DND-41 (cell line): ENCODE data around the gene GJD2.

Source experiments
- ATAC-seq: fragments of 200-7000 bp; cut with Tn5 transposase; 3 replicates; pipeline ENCODE4 v1.9.1; 2021; ENCODE audit warnings: low read depth; ENCODE audit not compliant: insufficient read depth
- DNase-seq: peaks from one replicate; pipeline ENCODE4 v3.0.0-alpha.2; 2020
- H2AFZ ChIP-seq: 2 replicates; pipeline ENCODE4 v1.6.0; 2012; ENCODE audit warnings: low read depth, low read length
- H3K27ac ChIP-seq: 2 replicates; pipeline ENCODE4 v1.5.1; 2012; ENCODE audit warnings: low read length, inconsistent platforms
- H3K27me3 ChIP-seq: fragments of 200-600 bp; sonication (generic); 2 replicates; pipeline ENCODE4 v1.6.0; 2012; ENCODE audit warnings: low read length, mild to moderate bottlenecking, inconsistent platforms; ENCODE audit not compliant: insufficient read depth, poor library complexity
- H3K36me3 ChIP-seq: 2 replicates; pipeline ENCODE4 v1.5.1; 2012; ENCODE audit warnings: low read length, inconsistent platforms; ENCODE audit not compliant: insufficient read depth
- H3K4me1 ChIP-seq: 2 replicates; pipeline ENCODE4 v1.5.1; 2012; ENCODE audit warnings: mild to moderate bottlenecking, low read length; ENCODE audit not compliant: insufficient read depth
- H3K4me2 ChIP-seq: 2 replicates; pipeline ENCODE4 v1.6.0; 2012; ENCODE audit warnings: mild to moderate bottlenecking, moderate library complexity, low read length, inconsistent platforms; ENCODE audit not compliant: insufficient read depth
- H3K4me3 ChIP-seq, 2 experiments: fragments of 200-600 bp in 1 of 2; shearing (Covaris generic) in 1 of 2; 2 replicates each; pipeline ENCODE4 v1.5.1; 2012 to 2016; ENCODE audit warnings: inconsistent platforms in 2 of 2, low read length in 2 of 2, mild to moderate bottlenecking in 2 of 2, low read depth in 1 of 2, moderate library complexity in 1 of 2
- H3K79me2 ChIP-seq: 2 replicates; pipeline ENCODE4 v1.6.0; 2012; ENCODE audit warnings: low read length, inconsistent platforms; ENCODE audit not compliant: insufficient read depth
- H3K9ac ChIP-seq: 2 replicates; pipeline ENCODE4 v1.6.0; 2012; ENCODE audit warnings: low read depth, mild to moderate bottlenecking, inconsistent platforms, low read length, moderate library complexity
- H3K9me3 ChIP-seq: 2 replicates; pipeline ENCODE4 v1.5.1; 2012; ENCODE audit warnings: low read length, moderate library complexity, mild to moderate bottlenecking, inconsistent platforms; ENCODE audit not compliant: insufficient read depth, severe bottlenecking
- H4K20me1 ChIP-seq: 2 replicates; pipeline ENCODE4 v1.6.0; 2012; ENCODE audit warnings: low read length; ENCODE audit not compliant: insufficient read depth
- EZH2 ChIP-seq: IDR thresholded peaks from 3 replicates; pipeline ENCODE4 v1.6.1; 2012; ENCODE audit warnings: borderline replicate concordance, low read depth, mild to moderate bottlenecking, moderate library complexity, low read length, inconsistent platforms; ENCODE audit not compliant: severe bottlenecking
- TF ChIP-seq, protein P1 (sequence below): IDR thresholded peaks from 2 replicates; pipeline ENCODE4 v1.5.1; 2012; ENCODE audit warnings: borderline replicate concordance, low read length, moderate library complexity, mild to moderate bottlenecking; ENCODE audit not compliant: poor library complexity, severe bottlenecking; ENCODE audit errors: extremely low read depth

GJD2 gene

DNA sequence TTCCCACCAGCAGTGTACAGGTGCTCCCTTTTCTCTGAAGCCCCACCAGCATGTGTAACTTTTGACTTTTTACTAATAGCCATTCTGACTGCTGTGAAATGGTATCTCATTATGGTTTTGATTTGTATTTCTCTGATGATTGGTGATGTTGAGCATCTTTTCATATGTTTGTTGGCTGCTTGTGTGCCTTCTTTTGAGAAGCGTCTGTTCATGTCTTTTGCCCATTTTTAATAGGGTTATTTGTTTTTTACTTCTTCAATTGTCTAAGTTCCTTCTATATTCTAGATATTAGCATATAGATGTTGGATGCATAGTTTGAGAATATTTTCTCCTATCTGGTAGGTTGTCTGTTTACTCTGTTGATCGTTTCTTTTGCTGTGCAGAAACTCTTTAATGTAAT, 25.9 kb upstream of the GJD2 start:
- TF ChIP-seq, protein P1, sequence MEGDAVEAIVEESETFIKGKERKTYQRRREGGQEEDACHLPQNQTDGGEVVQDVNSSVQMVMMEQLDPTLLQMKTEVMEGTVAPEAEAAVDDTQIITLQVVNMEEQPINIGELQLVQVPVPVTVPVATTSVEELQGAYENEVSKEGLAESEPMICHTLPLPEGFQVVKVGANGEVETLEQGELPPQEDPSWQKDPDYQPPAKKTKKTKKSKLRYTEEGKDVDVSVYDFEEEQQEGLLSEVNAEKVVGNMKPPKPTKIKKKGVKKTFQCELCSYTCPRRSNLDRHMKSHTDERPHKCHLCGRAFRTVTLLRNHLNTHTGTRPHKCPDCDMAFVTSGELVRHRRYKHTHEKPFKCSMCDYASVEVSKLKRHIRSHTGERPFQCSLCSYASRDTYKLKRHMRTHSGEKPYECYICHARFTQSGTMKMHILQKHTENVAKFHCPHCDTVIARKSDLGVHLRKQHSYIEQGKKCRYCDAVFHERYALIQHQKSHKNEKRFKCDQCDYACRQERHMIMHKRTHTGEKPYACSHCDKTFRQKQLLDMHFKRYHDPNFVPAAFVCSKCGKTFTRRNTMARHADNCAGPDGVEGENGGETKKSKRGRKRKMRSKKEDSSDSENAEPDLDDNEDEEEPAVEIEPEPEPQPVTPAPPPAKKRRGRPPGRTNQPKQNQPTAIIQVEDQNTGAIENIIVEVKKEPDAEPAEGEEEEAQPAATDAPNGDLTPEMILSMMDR, result no peak
- TF ChIP-seq EZH2, result no peak
- ATAC-seq (no peak), DNase-seq (no peak)
- H2AFZ ChIP-seq, result no peak overlapping the region
- H3K4me1 ChIP-seq, result no peaks in the 10 kb centered on the region
- H3K36me3 ChIP-seq, result no peaks in the 10 kb centered on the region
- no peak overlapping the region for H3K4me3 ChIP-seq
- no peak overlapping the region for H3K4me2 ChIP-seq
- no peaks in the 10 kb centered on the region for H3K79me2 ChIP-seq
- no peaks in the 10 kb centered on the region for H3K27me3 ChIP-seq
- H3K9me3 ChIP-seq, result no peaks in the 10 kb centered on the region
- H3K27ac ChIP-seq, result no peak overlapping the region
- no peaks in the 10 kb centered on the region for H4K20me1 ChIP-seq
- no peak overlapping the region for H3K9ac ChIP-seq

DNA sequence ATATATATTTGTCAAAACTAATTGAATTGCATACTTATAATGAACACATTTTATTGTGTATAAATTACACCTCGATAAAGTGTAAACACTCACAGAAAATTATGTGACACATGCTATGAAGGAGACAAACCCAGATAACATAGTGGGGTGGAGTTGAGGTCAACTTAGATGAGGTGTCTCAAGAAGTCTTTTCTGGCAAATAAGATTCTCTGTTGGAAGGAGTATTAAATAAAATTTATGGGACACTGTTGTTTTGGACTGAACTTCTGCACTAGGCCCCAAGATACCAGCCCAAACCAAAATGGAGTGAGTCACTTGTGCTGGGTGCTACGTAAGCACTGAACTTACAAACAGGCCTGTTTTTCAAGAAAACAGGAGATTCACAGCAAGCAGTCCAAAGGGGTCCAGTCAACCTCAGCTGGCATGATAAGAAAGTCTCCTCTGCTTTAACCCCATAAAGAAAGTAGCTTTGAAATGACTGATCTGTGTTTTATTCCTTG, 21.9 kb upstream of the GJD2 start:
- no peak for ATAC-seq

DNA sequence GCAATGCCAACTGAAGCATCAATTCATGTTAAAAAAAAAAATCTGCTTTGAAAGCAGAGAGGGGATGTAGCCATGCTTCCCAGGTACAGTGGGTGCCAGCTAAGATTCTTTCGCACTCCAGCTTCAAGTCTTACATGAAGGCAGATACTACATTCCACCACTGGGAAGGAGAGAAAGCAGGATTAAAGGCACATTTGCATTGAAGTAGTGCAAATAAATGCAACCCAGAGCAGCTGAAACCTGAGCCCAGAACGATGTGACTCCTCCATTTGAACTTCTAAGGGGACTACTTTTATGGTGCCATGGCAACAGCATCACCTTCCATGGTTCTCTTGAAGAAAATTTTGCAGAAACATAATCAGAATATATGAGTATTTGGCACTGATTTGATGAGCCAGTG, 19.1 kb upstream of the GJD2 start:
- H3K79me2 ChIP-seq, result no peaks in the 10 kb centered on the region
- ATAC-seq, result no peak
- no peaks in the 10 kb centered on the region for H3K36me3 ChIP-seq
- H4K20me1 ChIP-seq, result no peaks in the 10 kb centered on the region
- no peak for DNase-seq
- H3K27ac ChIP-seq, result no peak overlapping the region
- H3K4me2 ChIP-seq, result no peak overlapping the region
- no peak overlapping the region for H2AFZ ChIP-seq
- no peaks in the 10 kb centered on the region for H3K9me3 ChIP-seq
- H3K4me3 ChIP-seq, result no peak overlapping the region
- no peak overlapping the region for H3K9ac ChIP-seq
- H3K4me1 ChIP-seq, result no peaks in the 10 kb centered on the region
- peaks cover 2% of the 10 kb centered on the region for H3K27me3 ChIP-seq
- TF ChIP-seq EZH2, result no peak
- TF ChIP-seq, protein P1, result no peak

More for the DNA sequence above, 21.9 kb upstream of the GJD2 start:
- H3K4me3 ChIP-seq, result no peak overlapping the region
- TF ChIP-seq, protein P1, result no peak
- TF ChIP-seq EZH2, result no peak
- no peak overlapping the region for H2AFZ ChIP-seq
- no peaks in the 10 kb centered on the region for H3K4me1 ChIP-seq
- no peaks in the 10 kb centered on the region for H4K20me1 ChIP-seq
- no peak overlapping the region for H3K9ac ChIP-seq
- no peak overlapping the region for H3K4me2 ChIP-seq
- no peaks in the 10 kb centered on the region for H3K36me3 ChIP-seq
- no peaks in the 10 kb centered on the region for H3K79me2 ChIP-seq
- no peaks in the 10 kb centered on the region for H3K9me3 ChIP-seq
- no peaks in the 10 kb centered on the region for H3K27me3 ChIP-seq
- no peak overlapping the region for H3K27ac ChIP-seq
- no peak for DNase-seq

DNA sequence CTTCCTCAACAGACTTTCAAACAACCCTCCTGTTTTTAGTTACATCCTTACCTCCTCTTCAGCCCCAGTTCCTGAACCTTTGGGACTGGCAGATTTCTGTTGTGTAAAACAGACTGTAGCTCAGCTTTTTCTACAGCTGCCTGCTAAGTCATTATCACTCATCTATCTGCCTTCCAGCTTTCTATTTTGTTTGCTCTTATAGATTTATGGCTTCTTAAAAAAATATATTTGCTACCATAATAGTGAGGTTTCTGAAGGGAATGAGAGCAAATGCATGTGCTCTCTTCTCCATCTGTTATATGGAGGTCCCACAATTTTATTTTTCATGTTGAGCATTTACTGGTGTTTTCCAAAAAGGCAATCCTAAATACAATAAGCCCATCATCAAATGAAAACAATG, 18.2 kb upstream of the GJD2 start:
- no peak for TF ChIP-seq EZH2
- TF ChIP-seq, protein P1, result no peak
- no peak for DNase-seq
- no peak overlapping the region for H3K9ac ChIP-seq
- ATAC-seq, result no peak
- H2AFZ ChIP-seq, result no peak overlapping the region
- no peak overlapping the region for H3K4me3 ChIP-seq
- no peaks in the 10 kb centered on the region for H4K20me1 ChIP-seq
- H3K4me1 ChIP-seq, result no peaks in the 10 kb centered on the region
- no peaks in the 10 kb centered on the region for H3K9me3 ChIP-seq
- no peak overlapping the region for H3K4me2 ChIP-seq
- H3K27ac ChIP-seq, result no peak overlapping the region
- H3K36me3 ChIP-seq, result no peaks in the 10 kb centered on the region
- no peaks in the 10 kb centered on the region for H3K79me2 ChIP-seq
- peaks cover 2% of the 10 kb centered on the region for H3K27me3 ChIP-seq
